ENCODE data around the gene SF3B6.

GRCh38 chr2:24022975-24023575 is 53.1 kb downstream of the SF3B6 start:
- TF ChIP-seq CTCF (IDR thresholded peaks at IDR 0.05 in 8 of 11, conservative IDR thresholded peaks at IDR 0.05 in 3 of 11) (no peak), POLR2A (IDR thresholded peaks at IDR 0.05) (no peak)
